ENCODE measurements around the gene TDRD1. TPM values are rescaled to one million over a fixed set of nuclear protein-coding genes. Genes with fewer than 3 reads are reported as not detected.

Gene TDRD1
- total RNA-seq, 1 donor from 2014 or later, result not detected

- DNase-seq (ENCODE audit: extremely low spot score in 2 of 2), result no peak
Observed at GRCh38 chr10:114180937-114181336, 1.8 kb downstream of the TDRD1 start.

GRCh38 chr10:114181971-114182370 is 2.8 kb downstream of the TDRD1 start:
- Histone ChIP-seq H3K27ac (no peak overlapping the region), H3K4me3 (no peak overlapping the region), H3K36me3 (no peaks in the 10 kb centered on the region), H3K9me3 (no peaks in the 10 kb centered on the region), H3K27me3 (no peaks in the 10 kb centered on the region), H3K4me1 (no peaks in the 10 kb centered on the region)
- TF ChIP-seq POLR2AphosphoS5 (IDR thresholded peaks at IDR 0.05; ENCODE audit: insufficient read depth in 1 of 2, low read depth in 1 of 2) (peak in 1 of 2 donors; percentile 15), POLR2A (IDR thresholded peaks at IDR 0.05) (no peak)
- DNase-seq (ENCODE audit: extremely low spot score in 2 of 2), result no peak
- intact Hi-C loops (cut with DNase I), result no loop called here

More at GRCh38 chr10:114180937-114181336, 1.8 kb downstream of the TDRD1 start:
- Histone ChIP-seq H3K36me3 (no peaks in the 10 kb centered on the region), H3K9me3 (no peaks in the 10 kb centered on the region), H3K27me3 (no peaks in the 10 kb centered on the region), H3K4me1 (no peaks in the 10 kb centered on the region), H3K4me3 (no peak overlapping the region), H3K27ac (no peak overlapping the region)
- intact Hi-C loops (cut with DNase I), result no loop called here
- TF ChIP-seq CTCF (IDR thresholded peaks at IDR 0.05), result no peak
- TF ChIP-seq POLR2A (IDR thresholded peaks at IDR 0.05), result no peak
- no peak for TF ChIP-seq POLR2AphosphoS5 (IDR thresholded peaks at IDR 0.05; ENCODE audit: insufficient read depth in 1 of 2, low read depth in 1 of 2)

- no peak for DNase-seq (ENCODE audit: extremely low spot score in 2 of 2)
- no peak overlapping the region for H3K4me3 ChIP-seq
- intact Hi-C loops (cut with DNase I), result no loop called here
- no peak overlapping the region for H3K27ac ChIP-seq
- no peak for TF ChIP-seq POLR2A (IDR thresholded peaks at IDR 0.05)
- no peaks in the 10 kb centered on the region for H3K36me3 ChIP-seq
- H3K27me3 ChIP-seq, result no peaks in the 10 kb centered on the region
- no peaks in the 10 kb centered on the region for H3K9me3 ChIP-seq
- H3K4me1 ChIP-seq, result no peaks in the 10 kb centered on the region
Observed at GRCh38 chr10:114183563-114183962, 4.4 kb downstream of the TDRD1 start.

GRCh38 chr10:114184276-114184675 is 5.1 kb downstream of the TDRD1 start:
- TF ChIP-seq POLR2A (IDR thresholded peaks at IDR 0.05), result no peak
- TF ChIP-seq CTCF (IDR thresholded peaks at IDR 0.05), result no peak
- TF ChIP-seq POLR2AphosphoS5 (IDR thresholded peaks at IDR 0.05; ENCODE audit: insufficient read depth in 1 of 2, low read depth in 1 of 2), result no peak
- Histone ChIP-seq H3K9me3 (no peaks in the 10 kb centered on the region), H3K4me3 (no peak overlapping the region), H3K36me3 (no peaks in the 10 kb centered on the region), H3K4me1 (no peaks in the 10 kb centered on the region), H3K27ac (no peak overlapping the region), H3K27me3 (no peaks in the 10 kb centered on the region)
- no peak for DNase-seq (ENCODE audit: extremely low spot score in 2 of 2)
- intact Hi-C loops (cut with DNase I), result no loop called here

GRCh38 chr10:114188001-114188400 is 8.8 kb downstream of the TDRD1 start:
- no peaks in the 10 kb centered on the region for H3K4me1 ChIP-seq
- H3K36me3 ChIP-seq, result no peaks in the 10 kb centered on the region
- no peaks in the 10 kb centered on the region for H3K9me3 ChIP-seq
- H3K27ac ChIP-seq, result no peak overlapping the region
- no peak for DNase-seq (ENCODE audit: extremely low spot score in 2 of 2)
- no peak for TF ChIP-seq POLR2A (IDR thresholded peaks at IDR 0.05)
- H3K4me3 ChIP-seq, result no peak overlapping the region
- H3K27me3 ChIP-seq, result no peaks in the 10 kb centered on the region
- intact Hi-C loops (cut with DNase I), result no loop called here

- H3K4me1 ChIP-seq, result no peaks in the 10 kb centered on the region
- H3K27ac ChIP-seq, result no peak overlapping the region
- DNase-seq (ENCODE audit: extremely low spot score in 2 of 2), result no peak
- intact Hi-C loops (cut with DNase I), result no loop called here
- H3K4me3 ChIP-seq, result no peak overlapping the region
- H3K9me3 ChIP-seq, result no peaks in the 10 kb centered on the region
- TF ChIP-seq CTCF (IDR thresholded peaks at IDR 0.05) (no peak), POLR2AphosphoS5 (IDR thresholded peaks at IDR 0.05; ENCODE audit: insufficient read depth in 1 of 2, low read depth in 1 of 2) (no peak), POLR2A (IDR thresholded peaks at IDR 0.05) (no peak)
- H3K27me3 ChIP-seq, result no peaks in the 10 kb centered on the region
- no peaks in the 10 kb centered on the region for H3K36me3 ChIP-seq
Observed at GRCh38 chr10:114188900-114189299, 9.7 kb downstream of the TDRD1 start.

GRCh38 chr10:114189700-114190099 is 10.5 kb downstream of the TDRD1 start:
- intact Hi-C loops (cut with DNase I), result no loop called here
- TF ChIP-seq POLR2A (IDR thresholded peaks at IDR 0.05) (no peak), CTCF (IDR thresholded peaks at IDR 0.05) (no peak), POLR2AphosphoS5 (IDR thresholded peaks at IDR 0.05; ENCODE audit: insufficient read depth in 1 of 2, low read depth in 1 of 2) (no peak)
- Histone ChIP-seq H3K27me3 (no peaks in the 10 kb centered on the region), H3K27ac (no peak overlapping the region), H3K4me1 (no peaks in the 10 kb centered on the region), H3K9me3 (no peaks in the 10 kb centered on the region), H3K36me3 (no peaks in the 10 kb centered on the region), H3K4me3 (no peak overlapping the region)
- DNase-seq (ENCODE audit: extremely low spot score in 2 of 2), result no peak

Data from vagina (tissue), 2 donors.